K562 (cell line): ENCODE results near the gene GLRA1.

Experiments
- CTCF ChIP-seq, 3 experiments: IDR thresholded peaks in 2 of 3; conservative IDR thresholded peaks in 1 of 3; 2 replicates each; pipeline ENCODE4 v1.5.1; 2011 to 2012; ENCODE audit warnings: low read length in 3 of 3, mild to moderate bottlenecking in 3 of 3, control low read depth in 2 of 3, improper control_type of control experiment in 1 of 3, inconsistent platforms in 1 of 3, low read depth in 1 of 3, mixed read lengths in 1 of 3, moderate library complexity in 1 of 3; ENCODE audit not compliant: insufficient read depth in 2 of 3
- ETS1 ChIP-seq: conservative IDR thresholded peaks from 2 replicates; pipeline ENCODE4 v1.6.1; 2011; ENCODE audit warnings: low read depth, mild to moderate bottlenecking, low read length; ENCODE audit not compliant: control insufficient read depth
- IRF9 ChIP-seq: fragments of 450-650 bp; IDR thresholded peaks from 2 replicates; pipeline ENCODE4 v1.6.1; 2016; ENCODE audit warnings: missing biosample characterization, missing genetic modification characterization
- MLX ChIP-seq, 2 experiments: fragments of 450-650 bp in 1 of 2; sonication (generic) in 1 of 2; formaldehyde crosslinking; conservative IDR thresholded peaks; 2 replicates each; pipeline versions ENCODE4 v1.4.0 to v1.8.1; 2020 to 2022; ENCODE audit warnings: mild to moderate bottlenecking in 1 of 2, missing genetic modification reagents in 1 of 2
- MYC ChIP-seq, 2 experiments: fragments of 250-450 bp in 1 of 2; sonication (Bioruptor Pico) in 1 of 2; IDR thresholded peaks; 2 replicates each; pipeline versions ENCODE4 v1.5.1 to v1.6.1; 2012 to 2021; ENCODE audit warnings: low read depth in 2 of 2, borderline replicate concordance in 1 of 2, improper control_type of control experiment in 1 of 2, low read length in 1 of 2, mild to moderate bottlenecking in 1 of 2, moderate library complexity in 1 of 2
- NFIC ChIP-seq: fragments of 450-650 bp; IDR thresholded peaks from 2 replicates; pipeline ENCODE4 v1.6.1; 2017; ENCODE audit warnings: mild to moderate bottlenecking, inconsistent platforms
- RERE ChIP-seq: sonication (generic); formaldehyde crosslinking; IDR thresholded peaks from 2 replicates; pipeline ENCODE4 v1.8.0; 2023; ENCODE audit warnings: missing genetic modification reagents, mild to moderate bottlenecking, borderline replicate concordance
- REST ChIP-seq, 2 experiments: fragments of 450-650 bp; formaldehyde crosslinking in 1 of 2; IDR thresholded peaks; 2 replicates each; pipeline versions ENCODE4 v1.4.0 to v1.6.1; 2014 to 2020; ENCODE audit warnings: mild to moderate bottlenecking in 2 of 2, borderline replicate concordance in 1 of 2, low read depth in 1 of 2
- SRF ChIP-seq, 2 experiments: fragments of 250-450, 450-650 bp in 1 of 2; sonication (Bioruptor Pico) in 1 of 2; sonication (generic) in 1 of 2; formaldehyde crosslinking; IDR thresholded peaks; 2 replicates each; pipeline versions ENCODE4 v1.5.0 to v1.5.1; 2020 to 2022; ENCODE audit warnings: mild to moderate bottlenecking in 1 of 2, missing genetic modification reagents in 1 of 2
- THRAP3 ChIP-seq: fragments of 450-650 bp; IDR thresholded peaks from 2 replicates; pipeline ENCODE4 v1.6.1; 2016; ENCODE audit warnings: mild to moderate bottlenecking, inconsistent platforms, borderline replicate concordance
- ZBTB2 ChIP-seq: fragments of 450-650 bp; IDR thresholded peaks from 2 replicates; pipeline ENCODE4 v1.6.1; 2016; ENCODE audit warnings: antibody characterized with exemption
- ZC3H11A ChIP-seq: IDR thresholded peaks from 2 replicates; pipeline ENCODE4 v1.6.1; 2012; ENCODE audit warnings: low read depth, low read length, improper control_type of control experiment
- ZNF143 ChIP-seq: sonication (generic); formaldehyde crosslinking; IDR thresholded peaks from 2 replicates; pipeline ENCODE4 v1.9.0; 2022; ENCODE audit warnings: mild to moderate bottlenecking, missing genetic modification reagents

- TF ChIP-seq RERE (no peak), NFIC (no peak), THRAP3 (no peak), REST (IDR thresholded peaks at IDR 0.05; ENCODE audit: borderline replicate concordance) (no peak), REST (CRISPR knock-in tag; IDR thresholded peaks at IDR 0.05; ENCODE audit: low read depth) (no peak), MYC (IDR thresholded peaks at IDR 0.05; ENCODE audit: low read depth, low read length) (no peak), MYC (CRISPR knock-in tag; IDR thresholded peaks at IDR 0.05; ENCODE audit: borderline replicate concordance, low read depth) (no peak), CTCF (IDR thresholded peaks at IDR 0.05 in 2 of 3, conservative IDR thresholded peaks at IDR 0.05 in 1 of 3; ENCODE audit: insufficient read depth in 2 of 3, low read depth in 1 of 3, low read length in 3 of 3) (no peak), ZC3H11A (no peak), IRF9 (tag) (no peak), ETS1 (no peak), ZBTB2 (no peak), SRF (CRISPR knock-in tag; IDR thresholded peaks at IDR 0.05) (no peak), MLX (CRISPR knock-in tag; conservative IDR thresholded peaks at IDR 0.05) (no peak), ZNF143 (CRISPR knock-in tag) (no peak)
These were observed 19.1 kb downstream of the GLRA1 start for GRCh38 chr5:151905557-151905961.
